Calu3 (cell line): ENCODE results near the gene MACROD2. TPM values are rescaled to one million over a fixed set of nuclear protein-coding genes. Genes with fewer than 3 reads are reported as not detected.

Experiments used
- BruUV-seq: library from RNA; stranded (reverse); fragments of 400-500 nt; replicated peaks from 2 replicates; lab custom pipeline; 2021; lab: Mats Ljungman, UMichigan
- CTCF ChIA-PET: fragments of 300-600 bp; sonication (Branson Sonifier 250); formaldehyde crosslinking; loops from one replicate; lab custom pipeline; 2022; ENCODE audit warnings: antibody characterized with exemption; lab: Charles Lee
- DNase-seq: peaks from one replicate; pipeline ENCODE4 v3.0.0; 2022
- H3K27ac Mint-ChIP-seq: one replicate; pipeline ENCODE4 v1.8.0; 2022; ENCODE audit warnings: mixed read lengths; ENCODE audit not compliant: unreplicated experiment
- H3K27me3 Mint-ChIP-seq: one replicate; pipeline ENCODE4 v1.8.0; 2022; ENCODE audit warnings: mixed read lengths; ENCODE audit not compliant: unreplicated experiment
- H3K36me3 Mint-ChIP-seq: one replicate; pipeline ENCODE4 v1.8.0; 2022; ENCODE audit warnings: mild to moderate bottlenecking, moderate library complexity, mixed read lengths; ENCODE audit not compliant: insufficient read depth, unreplicated experiment
- H3K4me1 Mint-ChIP-seq: one replicate; pipeline ENCODE4 v1.8.0; 2022; ENCODE audit warnings: mild to moderate bottlenecking, low read depth, mixed read lengths; ENCODE audit not compliant: unreplicated experiment
- H3K4me3 Mint-ChIP-seq: one replicate; pipeline ENCODE4 v1.8.0; 2022; ENCODE audit warnings: mild to moderate bottlenecking, low read depth, moderate library complexity, mixed read lengths; ENCODE audit not compliant: unreplicated experiment
- H3K9me3 Mint-ChIP-seq: one replicate; pipeline ENCODE4 v1.8.0; 2022; ENCODE audit warnings: low read depth, mixed read lengths; ENCODE audit not compliant: unreplicated experiment
- CTCF ChIP-seq: fragments of 200-600 bp; IDR thresholded peaks from one replicate; pipeline ENCODE4 v1.8.0; 2022; ENCODE audit warnings: antibody characterized with exemption; ENCODE audit not compliant: unreplicated experiment
- intact Hi-C: fragments of 100-400 bp; cut with micrococcal nuclease; formaldehyde crosslinking; loops from one replicate; pipeline ENCODE4 v1.10.0; 2022; ENCODE audit not compliant: unreplicated experiment
- total RNA-seq: library from RNA; stranded (reverse); gene quantifications from 2 replicates; pipeline ENCODE4 v1.2.3, GENCODE V29; 2022

MACROD2 gene
- total RNA-seq, 1 experiment from 2014 or later = 29.4 TPM

DNA sequence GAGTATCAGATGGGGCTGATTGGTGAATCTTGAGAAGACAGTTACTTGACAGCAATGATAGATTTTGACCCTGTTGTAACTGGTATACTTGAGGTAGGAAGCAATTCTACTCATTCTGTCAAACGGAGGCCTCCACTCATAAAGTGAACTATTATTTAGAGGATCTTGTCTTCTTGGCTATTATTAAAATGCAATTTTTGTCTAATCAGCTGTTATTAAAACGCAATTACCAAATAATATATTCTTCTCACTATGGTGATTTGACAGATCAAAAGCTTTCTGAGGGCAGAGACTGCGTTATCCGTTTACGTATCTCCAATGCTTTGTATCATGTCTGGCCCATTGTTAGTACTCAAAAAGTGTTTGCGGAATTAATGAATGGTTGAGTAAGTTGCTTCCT is 120.7 kb downstream of the MACROD2 start:
- no peaks in the 10 kb centered on the region for H3K9me3 Mint-ChIP-seq
- no peak overlapping the region for H3K4me3 Mint-ChIP-seq
- no peaks in the 10 kb centered on the region for H3K36me3 Mint-ChIP-seq
- no peaks in the 10 kb centered on the region for H3K4me1 Mint-ChIP-seq
- no peak for DNase-seq
- H3K27ac Mint-ChIP-seq = no peak overlapping the region
- no TSS peak for BruUV-seq
- CTCF ChIA-PET = no interaction called here
- H3K27me3 Mint-ChIP-seq = no peaks in the 10 kb centered on the region
- TF ChIP-seq CTCF = no peak
- intact Hi-C loops = no loop called here

DNA sequence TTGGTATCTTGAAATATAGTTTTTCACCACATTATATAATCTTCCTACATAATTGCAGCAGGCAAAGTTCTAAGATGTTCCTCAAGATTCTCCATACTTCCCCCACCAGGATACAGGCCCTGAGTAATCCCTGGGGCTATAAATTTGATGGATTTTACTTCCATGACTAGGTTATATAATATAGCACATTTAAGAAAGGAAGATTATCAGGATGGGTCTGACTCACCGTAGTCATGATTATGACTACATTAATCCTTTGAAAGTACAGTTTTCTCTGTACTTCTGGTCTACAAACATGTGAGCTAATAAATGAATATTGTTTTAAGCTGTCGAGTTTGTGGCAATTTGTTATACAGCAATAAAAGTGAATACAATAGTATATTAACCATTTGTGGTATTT is 122.5 kb downstream of the MACROD2 start:
- Mint-ChIP-seq H3K9me3 (no peaks in the 10 kb centered on the region), H3K4me1 (no peaks in the 10 kb centered on the region), H3K27me3 (no peaks in the 10 kb centered on the region), H3K36me3 (no peaks in the 10 kb centered on the region), H3K27ac (no peak overlapping the region), H3K4me3 (no peak overlapping the region)
- no TSS peak for BruUV-seq
- TF ChIP-seq CTCF = no peak
- intact Hi-C loops = no loop called here
- no peak for DNase-seq
- CTCF ChIA-PET = no interaction called here

DNA sequence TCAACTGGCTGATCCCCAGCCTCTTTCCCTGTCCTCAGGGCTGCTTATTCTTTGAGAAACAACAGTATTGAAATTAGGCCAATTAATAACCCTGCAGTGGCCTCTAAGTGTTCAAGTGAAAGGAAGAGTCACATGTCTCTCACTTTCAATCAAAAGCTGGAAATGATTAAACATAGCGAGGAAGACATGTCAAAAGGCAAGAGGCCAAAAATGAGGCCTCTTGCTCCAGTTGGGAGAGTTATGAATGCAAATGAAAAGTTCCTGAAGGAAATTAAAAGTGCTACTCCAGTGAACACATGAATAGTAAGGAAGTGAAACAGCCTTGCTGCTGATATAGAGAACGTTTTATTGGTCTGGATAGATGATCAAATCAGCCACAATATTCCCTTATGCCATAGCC is 131.5 kb downstream of the MACROD2 start:
- TF ChIP-seq CTCF = no peak
- CTCF ChIA-PET = no interaction called here
- no peak for DNase-seq
- intact Hi-C loops = loop anchor here (10.0 kb wide), 1 partner anchor 912 kb away; no protein-coding TSS in a partner anchor
- H3K4me1 Mint-ChIP-seq = peaks cover 8% of the 10 kb centered on the region
- H3K9me3 Mint-ChIP-seq = no peaks in the 10 kb centered on the region
- no peak overlapping the region for H3K27ac Mint-ChIP-seq
- H3K4me3 Mint-ChIP-seq = no peak overlapping the region
- BruUV-seq = no TSS peak
- H3K27me3 Mint-ChIP-seq = no peaks in the 10 kb centered on the region
- no peaks in the 10 kb centered on the region for H3K36me3 Mint-ChIP-seq

DNA sequence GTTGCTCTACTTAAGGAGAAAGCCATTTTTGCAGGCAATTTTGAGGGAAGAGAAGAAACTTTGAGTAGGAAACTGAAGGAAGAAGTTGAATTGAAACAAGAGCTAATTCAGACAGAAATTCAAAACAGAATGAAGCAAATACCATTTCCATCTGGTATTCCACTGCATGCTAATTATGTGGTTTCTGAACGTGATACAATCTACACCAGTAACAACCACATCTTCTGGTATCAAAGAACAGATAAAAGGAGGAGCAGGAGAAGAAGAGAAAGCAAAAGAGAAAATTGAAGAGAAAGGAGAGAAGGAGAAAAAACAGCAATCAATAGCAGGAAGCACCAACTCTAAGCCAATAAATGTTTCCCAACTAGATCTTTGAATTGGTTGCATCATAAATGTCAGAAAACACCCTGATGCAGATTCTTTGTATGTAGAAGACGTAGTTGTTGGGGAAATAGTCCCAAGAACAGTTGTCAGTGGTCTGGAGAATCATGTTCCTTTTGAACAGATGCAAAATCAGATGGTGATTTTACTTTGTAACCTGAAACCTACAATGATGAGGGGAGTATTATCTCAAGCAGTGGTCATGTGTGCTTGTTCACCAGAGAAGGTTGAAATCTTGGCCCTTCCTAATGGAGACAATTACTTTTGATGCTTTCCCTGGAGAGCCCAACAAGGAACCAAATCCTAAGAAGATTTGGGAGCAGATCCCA is 132.4 kb downstream of the MACROD2 start:
- Mint-ChIP-seq H3K36me3 (no peaks in the 10 kb centered on the region), H3K4me3 (no peak overlapping the region), H3K27me3 (no peaks in the 10 kb centered on the region), H3K9me3 (no peaks in the 10 kb centered on the region), H3K4me1 (peaks cover 8% of the 10 kb centered on the region), H3K27ac (no peak overlapping the region)
- CTCF ChIA-PET = no interaction called here
- no TSS peak for BruUV-seq
- DNase-seq = no peak
- intact Hi-C loops = loop anchor here (10.0 kb wide), 1 partner anchor 913 kb away; no protein-coding TSS in a partner anchor
- TF ChIP-seq CTCF = no peak
